HG03139 (cell line): ENCODE data around the gene DCDC2C.

Source experiments
- ATAC-seq: cut with Tn5 transposase; IDR thresholded peaks from one replicate; pipeline ENCODE4 v1.9.1; 2021; ENCODE audit not compliant: unreplicated experiment

The DCDC2C gene

GRCh38 chr2:3708576-3708975 is 5.2 kb downstream of the DCDC2C start:
- no peak for ATAC-seq

GRCh38 chr2:3709225-3709624 is 5.8 kb downstream of the DCDC2C start:
- ATAC-seq = no peak

- ATAC-seq = no peak
These were observed 9.0 kb downstream of the DCDC2C start for GRCh38 chr2:3712424-3712823.

- no peak for ATAC-seq
These were observed 9.6 kb downstream of the DCDC2C start for GRCh38 chr2:3712831-3713503.

GRCh38 chr2:3718679-3719078 is 15.3 kb downstream of the DCDC2C start:
- ATAC-seq = no peak

- no peak for ATAC-seq
These were observed 21.6 kb downstream of the DCDC2C start for GRCh38 chr2:3725002-3725401.

- no peak for ATAC-seq
These were observed 22.3 kb downstream of the DCDC2C start for GRCh38 chr2:3725458-3726250.

GRCh38 chr2:3726511-3726910 is 23.1 kb downstream of the DCDC2C start:
- no peak for ATAC-seq

- no peak for ATAC-seq
These were observed 24.1 kb downstream of the DCDC2C start for GRCh38 chr2:3727397-3728045.

- no peak for ATAC-seq
These were observed 25.0 kb downstream of the DCDC2C start for GRCh38 chr2:3728104-3729054.

- no peak for ATAC-seq
These were observed 25.7 kb downstream of the DCDC2C start for GRCh38 chr2:3729055-3729448.

GRCh38 chr2:3729786-3730185 is 26.4 kb downstream of the DCDC2C start:
- ATAC-seq = no peak

- ATAC-seq = no peak
These were observed 27.3 kb downstream of the DCDC2C start for GRCh38 chr2:3730646-3731045.

GRCh38 chr2:3731829-3732228 is 28.5 kb downstream of the DCDC2C start:
- ATAC-seq = no peak

GRCh38 chr2:3736112-3736511 is 32.7 kb downstream of the DCDC2C start:
- ATAC-seq = no peak

GRCh38 chr2:3737128-3737527 is 33.8 kb downstream of the DCDC2C start:
- ATAC-seq = no peak

- no peak for ATAC-seq
These were observed 35.1 kb downstream of the DCDC2C start for GRCh38 chr2:3738454-3738853.

GRCh38 chr2:3739313-3739712 is 35.9 kb downstream of the DCDC2C start:
- ATAC-seq = no peak

GRCh38 chr2:3741396-3741795 is 38.0 kb downstream of the DCDC2C start:
- ATAC-seq = no peak

GRCh38 chr2:3741867-3742602 is 38.7 kb downstream of the DCDC2C start:
- no peak for ATAC-seq
